Liver (tissue), 3 donors: Measurements from ENCODE around the gene CSMD2.

Source experiments
- EGR1 ChIP-seq, 2 donors: IDR thresholded peaks; 2 replicates each; pipeline ENCODE4 v1.6.1; 2016 to 2018; ENCODE audit warnings: antibody characterized with exemption in 2 of 2, low read depth in 2 of 2
- FOXA1 ChIP-seq: IDR thresholded peaks from 2 replicates; pipeline ENCODE4 v1.6.1; 2016; ENCODE audit warnings: antibody characterized with exemption
- NR2F2 ChIP-seq: IDR thresholded peaks from 2 replicates; pipeline ENCODE4 v1.6.1; 2016; ENCODE audit warnings: antibody characterized with exemption
- RXRA ChIP-seq, 2 donors: IDR thresholded peaks; 2 replicates each; pipeline ENCODE4 v1.6.1; 2017 to 2018; ENCODE audit warnings: antibody characterized with exemption in 2 of 2, mild to moderate bottlenecking in 1 of 2
- SP1 ChIP-seq: IDR thresholded peaks from 2 replicates; pipeline ENCODE4 v1.6.1; 2018; ENCODE audit warnings: antibody characterized with exemption, mild to moderate bottlenecking
- TF ChIP-seq, protein P1 (sequence below): fragments of 150-350 bp; IDR thresholded peaks from 2 replicates; pipeline ENCODE4 v1.5.1; 2017; ENCODE audit warnings: improper control_type of control experiment, low read depth, low read length; ENCODE audit not compliant: missing input control
- TF ChIP-seq, protein P2 (sequence below): IDR thresholded peaks from 2 replicates; pipeline ENCODE4 v1.6.1; 2016; ENCODE audit warnings: antibody characterized with exemption
- TF ChIP-seq, protein P3 (sequence below): IDR thresholded peaks from 2 replicates; pipeline ENCODE4 v1.6.1; 2016; ENCODE audit warnings: antibody characterized with exemption
- TF ChIP-seq, protein P4 (sequence below): IDR thresholded peaks from 2 replicates; pipeline ENCODE4 v1.6.1; 2016; ENCODE audit warnings: antibody characterized with exemption, mild to moderate bottlenecking
- donor health status: healthy.
- donor health status: healthy.

DNA sequence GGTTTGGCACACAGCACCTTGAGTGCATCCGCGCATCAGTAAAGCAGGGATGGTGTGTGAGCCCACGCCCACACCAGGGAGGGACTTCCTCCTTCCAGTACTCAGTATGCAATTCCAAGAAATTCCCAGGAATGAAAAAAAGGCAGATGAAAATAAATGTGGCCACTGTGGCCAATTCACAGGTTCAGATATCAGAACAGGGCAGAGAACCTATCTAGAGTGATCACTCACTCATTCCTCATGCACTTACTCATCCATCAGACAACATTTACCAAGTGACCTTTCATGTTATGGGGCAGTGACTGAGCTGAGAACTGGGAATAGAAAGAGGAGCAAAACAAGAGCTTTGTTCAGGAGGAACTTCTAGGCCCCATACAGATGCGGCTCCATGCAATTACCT, 578.9 kb downstream of the CSMD2 start:
- TF ChIP-seq, protein P1, sequence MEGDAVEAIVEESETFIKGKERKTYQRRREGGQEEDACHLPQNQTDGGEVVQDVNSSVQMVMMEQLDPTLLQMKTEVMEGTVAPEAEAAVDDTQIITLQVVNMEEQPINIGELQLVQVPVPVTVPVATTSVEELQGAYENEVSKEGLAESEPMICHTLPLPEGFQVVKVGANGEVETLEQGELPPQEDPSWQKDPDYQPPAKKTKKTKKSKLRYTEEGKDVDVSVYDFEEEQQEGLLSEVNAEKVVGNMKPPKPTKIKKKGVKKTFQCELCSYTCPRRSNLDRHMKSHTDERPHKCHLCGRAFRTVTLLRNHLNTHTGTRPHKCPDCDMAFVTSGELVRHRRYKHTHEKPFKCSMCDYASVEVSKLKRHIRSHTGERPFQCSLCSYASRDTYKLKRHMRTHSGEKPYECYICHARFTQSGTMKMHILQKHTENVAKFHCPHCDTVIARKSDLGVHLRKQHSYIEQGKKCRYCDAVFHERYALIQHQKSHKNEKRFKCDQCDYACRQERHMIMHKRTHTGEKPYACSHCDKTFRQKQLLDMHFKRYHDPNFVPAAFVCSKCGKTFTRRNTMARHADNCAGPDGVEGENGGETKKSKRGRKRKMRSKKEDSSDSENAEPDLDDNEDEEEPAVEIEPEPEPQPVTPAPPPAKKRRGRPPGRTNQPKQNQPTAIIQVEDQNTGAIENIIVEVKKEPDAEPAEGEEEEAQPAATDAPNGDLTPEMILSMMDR, result no peak
- TF ChIP-seq, protein P2, sequence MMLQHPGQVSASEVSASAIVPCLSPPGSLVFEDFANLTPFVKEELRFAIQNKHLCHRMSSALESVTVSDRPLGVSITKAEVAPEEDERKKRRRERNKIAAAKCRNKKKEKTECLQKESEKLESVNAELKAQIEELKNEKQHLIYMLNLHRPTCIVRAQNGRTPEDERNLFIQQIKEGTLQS, result no peak
- TF ChIP-seq EGR1 (IDR thresholded peaks at IDR 0.05; ENCODE audit: low read depth in 2 of 2) (no peak), SP1 (no peak), NR2F2 (no peak), RXRA (IDR thresholded peaks at IDR 0.05) (no peak), FOXA1 (no peak)
- TF ChIP-seq, protein P3, sequence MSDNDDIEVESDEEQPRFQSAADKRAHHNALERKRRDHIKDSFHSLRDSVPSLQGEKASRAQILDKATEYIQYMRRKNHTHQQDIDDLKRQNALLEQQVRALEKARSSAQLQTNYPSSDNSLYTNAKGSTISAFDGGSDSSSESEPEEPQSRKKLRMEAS, result no peak
- TF ChIP-seq, protein P4, sequence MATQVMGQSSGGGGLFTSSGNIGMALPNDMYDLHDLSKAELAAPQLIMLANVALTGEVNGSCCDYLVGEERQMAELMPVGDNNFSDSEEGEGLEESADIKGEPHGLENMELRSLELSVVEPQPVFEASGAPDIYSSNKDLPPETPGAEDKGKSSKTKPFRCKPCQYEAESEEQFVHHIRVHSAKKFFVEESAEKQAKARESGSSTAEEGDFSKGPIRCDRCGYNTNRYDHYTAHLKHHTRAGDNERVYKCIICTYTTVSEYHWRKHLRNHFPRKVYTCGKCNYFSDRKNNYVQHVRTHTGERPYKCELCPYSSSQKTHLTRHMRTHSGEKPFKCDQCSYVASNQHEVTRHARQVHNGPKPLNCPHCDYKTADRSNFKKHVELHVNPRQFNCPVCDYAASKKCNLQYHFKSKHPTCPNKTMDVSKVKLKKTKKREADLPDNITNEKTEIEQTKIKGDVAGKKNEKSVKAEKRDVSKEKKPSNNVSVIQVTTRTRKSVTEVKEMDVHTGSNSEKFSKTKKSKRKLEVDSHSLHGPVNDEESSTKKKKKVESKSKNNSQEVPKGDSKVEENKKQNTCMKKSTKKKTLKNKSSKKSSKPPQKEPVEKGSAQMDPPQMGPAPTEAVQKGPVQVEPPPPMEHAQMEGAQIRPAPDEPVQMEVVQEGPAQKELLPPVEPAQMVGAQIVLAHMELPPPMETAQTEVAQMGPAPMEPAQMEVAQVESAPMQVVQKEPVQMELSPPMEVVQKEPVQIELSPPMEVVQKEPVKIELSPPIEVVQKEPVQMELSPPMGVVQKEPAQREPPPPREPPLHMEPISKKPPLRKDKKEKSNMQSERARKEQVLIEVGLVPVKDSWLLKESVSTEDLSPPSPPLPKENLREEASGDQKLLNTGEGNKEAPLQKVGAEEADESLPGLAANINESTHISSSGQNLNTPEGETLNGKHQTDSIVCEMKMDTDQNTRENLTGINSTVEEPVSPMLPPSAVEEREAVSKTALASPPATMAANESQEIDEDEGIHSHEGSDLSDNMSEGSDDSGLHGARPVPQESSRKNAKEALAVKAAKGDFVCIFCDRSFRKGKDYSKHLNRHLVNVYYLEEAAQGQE, result no peak
